Stromal cell of bone marrow (primary cell): ENCODE data around the gene CALHM4.

Source experiments
- DNase-seq: peaks from one replicate; pipeline ENCODE4 v3.0.0-alpha.2; 2012; ENCODE audit warnings: low read depth

The CALHM4 gene

DNA sequence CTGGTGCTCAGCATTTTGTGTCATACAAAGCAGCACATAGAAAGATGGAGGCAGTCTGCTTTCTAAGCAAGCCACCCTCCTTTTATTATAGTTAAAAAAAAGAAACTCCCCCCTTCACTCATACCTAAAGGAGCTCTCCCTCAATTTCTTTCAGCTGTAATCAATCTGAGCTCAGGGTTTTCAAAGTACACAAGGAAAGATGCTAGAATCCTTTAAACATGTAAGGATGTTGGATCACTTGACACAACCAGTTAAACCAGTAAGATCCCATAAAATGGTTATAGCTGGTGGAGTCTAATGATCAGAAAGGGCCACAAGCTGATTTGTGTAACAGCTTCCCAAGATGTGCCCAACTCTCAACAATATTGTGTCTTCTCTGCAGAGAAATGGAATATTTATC is at the start of gene CALHM4:
Gene CALHM4, plus strand, starts transcription at position 301 of the 400 bp plus-strand sequence. Its CDS starts 43 bp downstream, at position 344.
- DNase-seq, result no peak

DNA sequence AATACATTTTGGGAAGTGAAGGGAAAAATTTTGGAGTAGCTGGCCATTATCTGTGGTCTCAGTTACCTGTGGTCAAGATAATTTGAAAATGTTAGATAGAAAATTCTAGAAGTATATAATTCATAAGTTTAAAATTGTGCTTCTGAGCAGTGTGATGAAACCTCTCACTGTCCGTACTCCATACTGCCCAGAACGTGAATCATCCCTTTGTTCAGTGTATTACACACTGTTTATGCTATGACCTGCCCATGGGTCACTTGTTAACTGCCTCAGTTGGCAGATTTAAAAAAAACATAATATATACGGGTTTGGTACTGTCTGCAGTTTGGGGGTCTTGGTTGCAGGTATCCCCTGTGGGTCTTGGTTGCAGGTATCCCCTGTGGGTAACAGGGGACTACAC is 46.2 kb upstream of the CALHM4 start:
- DNase-seq, result peak; percentile 6

GRCh38 chr6:116508527-116508926 is 45.0 kb upstream of the CALHM4 start:
- no peak for DNase-seq

DNA sequence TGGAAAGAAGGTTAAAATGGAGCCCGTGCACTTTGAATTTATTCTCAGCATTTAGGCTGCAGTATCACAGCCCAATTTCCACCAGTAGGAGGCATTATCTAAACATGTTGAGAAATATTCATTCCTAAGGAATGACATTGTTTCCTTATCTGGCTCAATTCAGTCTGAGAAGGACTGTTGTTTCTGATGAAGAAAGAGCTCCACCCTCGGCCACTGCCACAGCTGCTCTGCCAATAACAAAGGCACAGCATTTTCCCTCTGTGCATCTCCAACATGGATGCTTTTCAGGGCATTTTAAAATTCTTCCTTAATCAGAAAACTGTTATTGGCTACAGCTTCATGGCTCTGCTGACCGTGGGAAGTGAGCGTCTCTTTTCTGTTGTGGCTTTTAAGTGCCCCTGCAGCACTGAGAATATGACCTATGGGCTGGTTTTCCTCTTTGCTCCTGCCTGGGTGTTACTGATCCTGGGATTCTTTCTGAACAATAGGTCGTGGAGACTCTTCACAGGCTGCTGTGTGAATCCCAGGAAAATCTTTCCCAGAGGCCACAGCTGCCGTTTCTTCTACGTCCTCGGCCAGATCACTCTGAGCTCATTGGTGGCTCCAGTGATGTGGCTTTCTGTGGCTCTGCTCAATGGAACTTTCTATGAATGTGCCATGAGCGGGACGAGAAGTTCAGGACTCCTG is 42.0 kb upstream of the CALHM4 start, which contains the start of gene CALHM5:
Gene CALHM5, plus strand, starts transcription at position 216 of the 687 bp plus-strand sequence. Its CDS starts 58 bp downstream, at position 274.
- DNase-seq, result peak; percentile 87

DNA sequence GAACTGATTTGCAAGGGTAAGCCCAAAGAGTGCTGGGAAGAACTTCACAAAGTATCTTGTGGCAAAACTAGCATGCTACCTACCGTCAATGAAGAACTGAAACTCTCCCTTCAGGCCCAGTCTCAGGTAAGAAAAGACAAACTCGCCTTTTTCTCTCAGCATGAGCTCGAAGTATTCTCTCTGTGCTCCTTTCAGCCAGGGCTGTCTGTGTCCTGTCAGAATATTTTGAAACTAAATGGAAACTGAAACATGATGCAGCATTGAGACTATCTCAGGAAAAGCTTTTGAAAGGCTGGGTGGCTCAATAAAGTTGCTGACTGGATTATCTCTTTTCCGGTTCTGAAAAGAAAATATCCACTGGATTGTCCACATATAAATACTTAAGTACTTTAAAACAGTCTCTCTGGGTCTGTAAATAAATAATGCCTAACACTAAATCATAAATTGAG is 41.4 kb upstream of the CALHM4 start:
- DNase-seq, result no peak

DNA sequence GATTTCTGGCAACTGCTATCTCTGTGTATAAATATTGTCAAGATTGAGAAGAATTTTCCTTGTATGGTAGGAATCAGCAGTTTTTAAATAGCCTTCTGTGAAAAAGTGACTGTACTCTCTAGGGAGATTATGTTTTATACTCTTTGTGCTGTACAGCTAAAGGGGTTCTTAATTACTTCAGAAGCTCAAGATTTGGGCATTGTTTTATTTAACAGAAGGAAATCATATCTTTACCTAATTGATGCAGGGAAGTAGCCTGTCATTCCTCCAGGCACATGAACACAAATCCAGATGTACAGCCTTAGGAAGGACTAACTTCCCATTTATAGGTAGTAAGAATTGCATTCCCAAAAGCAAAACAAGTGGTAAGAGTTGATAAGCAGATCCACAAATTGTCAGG is 40.8 kb upstream of the CALHM4 start:
- DNase-seq, result no peak

DNA sequence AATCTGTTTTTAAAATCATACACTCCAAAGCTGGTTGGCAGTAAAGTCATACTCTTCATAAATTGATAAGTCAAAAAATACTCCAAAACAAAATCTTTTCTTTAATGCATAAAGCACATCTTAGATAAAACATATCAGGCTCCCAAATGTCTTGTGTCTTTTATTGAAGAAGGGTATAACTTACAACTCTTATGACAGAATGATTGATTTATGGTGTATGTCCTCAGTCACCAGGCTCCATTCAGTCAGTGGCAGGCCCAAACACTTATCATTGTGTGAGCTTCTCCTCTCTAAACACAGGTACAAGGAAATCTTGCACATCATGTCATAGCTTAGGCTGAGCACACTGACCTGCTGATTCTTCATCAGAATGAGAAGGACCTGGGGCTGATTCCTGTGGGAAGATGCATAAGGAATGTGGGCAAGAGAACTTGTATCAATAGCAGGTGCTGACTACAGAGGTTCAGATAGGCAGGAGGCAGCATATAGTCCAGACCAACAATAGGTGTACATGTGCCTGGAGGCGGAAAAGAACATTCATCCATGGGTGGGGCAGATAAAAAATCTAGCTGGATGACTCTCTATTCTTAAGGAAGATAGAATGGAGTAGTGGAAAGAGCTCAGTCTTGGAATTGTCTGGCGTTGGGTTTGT is 40.2 kb upstream of the CALHM4 start:
- DNase-seq, result no peak

GRCh38 chr6:116514111-116514510 is 39.4 kb upstream of the CALHM4 start:
- DNase-seq, result no peak

DNA sequence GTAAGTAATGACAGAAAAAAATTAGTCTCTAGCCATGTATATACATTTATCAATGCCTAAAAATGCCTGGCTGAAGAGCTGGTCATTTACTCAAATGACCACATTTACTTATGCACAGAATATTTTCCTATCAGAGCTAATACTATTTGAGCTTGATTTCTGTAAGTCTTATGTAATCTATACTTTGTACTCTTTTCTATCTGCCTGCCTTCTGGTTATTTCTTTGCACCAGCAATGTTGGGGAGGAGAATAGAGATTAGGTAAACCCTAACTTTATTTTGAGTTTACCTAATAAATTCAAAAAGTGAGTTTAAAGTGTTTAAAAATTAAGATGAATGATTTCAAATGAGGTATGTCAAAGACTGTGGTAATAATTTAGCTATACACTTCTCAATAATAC is 38.4 kb upstream of the CALHM4 start:
- no peak for DNase-seq

DNA sequence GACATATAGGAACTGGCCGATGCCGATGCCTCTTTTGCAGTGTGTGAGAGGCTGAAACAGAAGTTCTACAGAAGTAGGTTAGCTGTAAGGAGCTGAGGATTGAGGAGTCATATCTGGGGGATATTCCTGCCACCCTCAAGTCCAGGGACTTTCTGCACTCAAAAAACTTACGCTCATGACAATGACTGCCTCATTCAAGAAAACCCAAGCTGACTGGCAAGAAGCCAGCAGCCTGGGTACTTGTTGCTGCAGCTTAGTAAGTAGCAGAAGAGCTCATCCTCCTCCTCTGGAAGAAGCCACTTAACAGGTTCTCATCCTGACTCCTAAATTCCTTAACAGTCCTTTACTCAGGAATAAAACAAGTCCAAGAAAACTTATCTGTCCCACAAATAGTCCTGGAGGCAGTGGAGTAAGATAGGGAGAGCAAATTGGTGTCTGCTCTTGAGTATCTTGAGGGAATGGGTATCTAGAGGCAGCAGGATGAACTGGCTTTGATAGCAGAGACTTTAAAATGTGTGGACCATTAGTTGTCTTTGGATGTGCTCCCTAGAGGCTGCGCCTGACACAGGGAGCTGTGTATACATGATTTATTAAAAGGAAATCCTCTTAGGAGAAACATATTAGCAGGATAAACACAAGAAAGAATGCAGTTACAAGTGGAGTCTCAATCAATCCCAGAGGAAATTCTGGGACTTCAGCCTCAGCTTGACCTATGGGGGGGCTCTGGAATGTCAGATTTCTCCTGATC is 34.8 kb upstream of the CALHM4 start:
- no peak for DNase-seq

- DNase-seq, result no peak
Observed at GRCh38 chr6:116522896-116523295, 30.7 kb upstream of the CALHM4 start.

DNA sequence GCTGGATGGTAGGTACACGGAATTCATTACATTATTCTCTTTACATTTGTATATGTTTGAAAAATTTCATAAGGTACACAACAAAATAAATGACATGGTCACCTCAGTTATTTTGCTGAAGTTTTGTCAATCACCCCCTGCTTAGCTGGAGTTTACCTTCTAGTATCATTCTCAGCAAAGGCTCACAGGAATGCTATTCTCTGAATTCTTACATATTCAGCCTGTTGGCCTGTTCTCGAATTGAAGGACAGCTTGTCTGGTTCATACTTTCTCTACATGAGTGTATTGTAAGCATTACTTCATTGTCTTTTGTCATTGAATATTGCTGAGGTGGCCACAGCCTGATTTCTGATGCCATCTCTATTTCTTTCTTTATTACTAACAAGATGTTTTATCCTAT is 29.3 kb upstream of the CALHM4 start:
- DNase-seq, result no peak

GRCh38 chr6:116528133-116528532 is 25.4 kb upstream of the CALHM4 start:
- no peak for DNase-seq

DNA sequence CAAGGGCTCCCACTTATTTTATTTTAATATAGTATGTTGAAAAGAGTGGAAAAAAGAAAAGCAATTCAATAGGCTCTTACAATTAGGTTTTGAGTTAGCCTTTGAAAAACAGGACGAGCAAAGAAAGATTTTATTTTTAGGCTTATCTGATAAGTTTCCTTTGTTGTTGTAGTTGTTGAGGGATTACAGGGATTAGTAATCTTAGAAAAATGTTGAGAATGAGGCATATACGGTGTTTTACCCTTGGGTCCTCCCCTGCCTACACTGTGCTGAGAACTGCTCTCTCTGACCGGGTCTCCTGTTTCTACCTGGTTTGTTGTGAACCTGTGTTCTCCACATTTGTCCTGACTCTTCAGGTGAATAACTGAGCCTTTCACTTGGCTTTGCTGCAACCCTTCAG is 24.8 kb upstream of the CALHM4 start:
- DNase-seq, result no peak

DNA sequence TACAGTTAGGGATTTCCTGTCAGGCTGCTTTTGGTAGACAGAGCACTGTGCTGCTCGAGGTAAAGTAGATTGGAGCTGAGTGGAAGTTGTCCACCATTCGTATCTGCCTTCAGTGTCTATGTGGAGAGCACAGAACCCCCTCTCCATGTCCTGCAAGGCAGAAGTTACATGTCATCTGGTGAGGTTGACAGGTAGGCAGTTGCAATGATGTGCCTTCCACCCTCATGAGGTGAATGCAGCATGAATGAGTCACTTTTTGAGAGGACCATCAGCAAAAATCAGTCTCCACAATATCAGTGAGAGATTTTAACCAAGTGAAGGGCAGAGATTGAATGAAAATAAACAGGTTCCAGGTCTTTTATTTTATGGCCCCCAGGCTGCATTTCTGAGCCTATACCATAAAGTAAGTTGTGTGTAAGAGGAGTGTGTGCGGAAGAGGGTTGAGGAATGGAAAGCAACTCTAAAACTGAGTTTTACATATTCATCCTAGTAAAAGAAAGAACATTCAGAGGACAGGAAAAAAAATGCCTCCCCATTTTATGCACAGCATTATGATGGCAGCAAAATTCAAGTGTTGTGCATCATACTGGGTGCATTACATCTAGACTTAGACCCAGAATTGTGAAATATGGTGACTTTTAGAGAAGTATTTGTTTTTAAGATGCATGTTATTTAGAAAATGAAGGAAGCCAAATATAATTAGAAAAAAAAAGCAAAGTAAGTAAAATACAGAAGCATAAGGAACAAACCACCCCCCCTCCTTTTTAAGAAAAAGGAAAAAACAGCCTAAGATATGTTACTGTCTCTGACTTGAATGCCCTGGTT is 23.9 kb upstream of the CALHM4 start:
- DNase-seq, result no peak

- DNase-seq, result no peak
Observed at GRCh38 chr6:116530436-116530835, 23.1 kb upstream of the CALHM4 start.

DNA sequence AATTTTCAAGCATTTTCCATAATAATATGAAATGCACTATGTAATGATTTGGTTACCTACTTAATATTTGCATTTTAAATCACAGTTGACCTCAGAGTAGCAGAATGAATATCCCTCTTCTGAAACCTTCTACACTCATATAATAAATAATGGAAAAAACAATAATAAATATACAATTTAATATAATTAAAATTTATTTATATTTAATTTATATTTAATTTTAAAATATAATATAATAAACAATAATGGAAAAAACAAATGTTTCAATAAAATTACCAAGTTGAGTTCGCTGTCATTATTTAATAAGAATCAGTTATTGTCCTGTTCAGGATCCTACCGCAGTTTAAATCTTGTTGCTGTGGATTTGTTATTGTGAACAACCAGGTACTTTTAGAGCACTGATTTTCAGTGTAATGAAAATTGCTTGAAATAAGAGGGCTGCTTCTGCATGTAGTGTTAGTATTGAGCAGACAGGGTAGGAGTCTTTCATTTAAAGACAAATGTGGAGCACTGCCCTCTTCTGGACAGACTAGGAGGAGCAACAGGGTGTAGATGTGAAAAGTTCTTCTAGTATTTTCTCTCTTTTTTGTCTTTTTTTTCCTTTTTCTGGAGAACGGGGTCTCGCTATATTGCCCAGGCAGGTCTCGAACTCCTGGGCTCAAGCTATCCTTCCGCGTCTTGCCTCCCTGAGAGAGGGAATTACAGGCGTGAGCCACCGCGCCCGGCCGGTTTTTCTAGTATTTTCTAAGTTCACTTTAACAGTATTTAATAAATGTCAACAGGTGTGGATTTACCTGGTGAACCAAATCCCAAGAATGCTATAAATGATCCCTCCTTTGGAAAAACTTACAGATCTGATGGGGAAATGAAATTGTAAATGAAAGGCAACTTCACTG is 21.6 kb upstream of the CALHM4 start:
- DNase-seq, result peak; percentile 62

- no peak for DNase-seq
Observed at GRCh38 chr6:116533233-116533957, 20.2 kb upstream of the CALHM4 start.

GRCh38 chr6:116535109-116535508 is 18.4 kb upstream of the CALHM4 start:
- DNase-seq, result no peak

DNA sequence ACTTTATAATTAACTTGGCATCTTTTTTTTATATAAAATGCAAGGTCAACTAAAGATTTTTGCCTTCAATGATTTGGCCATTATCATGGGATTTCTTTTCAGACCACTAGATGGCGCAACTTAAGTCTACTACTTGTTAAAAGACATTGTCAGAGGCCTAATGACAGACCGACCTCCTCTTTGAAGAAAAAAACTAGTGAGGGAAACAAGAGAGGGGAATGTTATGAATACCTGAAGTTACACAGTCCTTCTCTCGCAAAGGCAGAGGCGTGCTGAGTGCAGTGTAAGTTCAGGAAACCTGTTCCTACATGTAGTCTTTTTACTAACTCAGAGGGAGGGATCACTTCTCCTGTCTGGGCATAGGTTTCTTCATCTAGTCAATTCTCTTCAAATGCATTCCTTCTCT is 17.3 kb upstream of the CALHM4 start:
- DNase-seq, result peak; percentile 40
